B cell (primary cell): ENCODE measurements around the gene ITGB2. TPM values are rescaled to one million over a fixed set of nuclear protein-coding genes. Genes with fewer than 3 reads are reported as not detected.

Experiments used
- ATAC-seq: fragments of 200-7000 bp; cut with Tn5 transposase; one replicate; pipeline ENCODE4 v1.10.0; 2021; ENCODE audit warnings: low read depth, mild to moderate bottlenecking, moderate number of reproducible peaks, moderate library complexity
- CTCF ChIA-PET: fragments of 350-600 bp; sonication (Branson Sonifier 250); formaldehyde crosslinking; loops from one replicate; lab custom pipeline; 2021; ENCODE audit warnings: antibody characterized with exemption, inconsistent platforms; lab: Charles Lee
- POLR2A ChIA-PET: fragments of 350-600 bp; sonication (Branson Sonifier 250); formaldehyde crosslinking; loops from one replicate; lab custom pipeline; 2021; ENCODE audit warnings: antibody characterized with exemption; lab: Charles Lee
- DNase-seq: peaks from one replicate; pipeline ENCODE4 v3.0.0; 2013
- H2AFZ ChIP-seq: 2 replicates; pipeline ENCODE4 v1.6.1; 2012; ENCODE audit warnings: mild to moderate bottlenecking, low read depth, low read length; ENCODE audit not compliant: insufficient read depth, poor library complexity, severe bottlenecking
- H3K27ac ChIP-seq, 2 donors: 1 replicate in 1 of 2; 2 replicates in 1 of 2; pipeline ENCODE4 v1.5.1; 2012 to 2013; ENCODE audit warnings: low read length in 2 of 2, mild to moderate bottlenecking in 2 of 2, moderate library complexity in 1 of 2
- H3K27me3 ChIP-seq, 4 experiments: fragments of 200-600 bp in 1 of 4; sonication (generic) in 1 of 4; replicated peaks in 1 of 4; 1 replicate in 2 of 4; 2 replicates in 2 of 4; pipeline versions ENCODE4 v1.6.1 to v1.7.0; 2013 to 2016; ENCODE audit warnings: low read length in 3 of 4, mild to moderate bottlenecking in 2 of 4, mixed read lengths in 1 of 4, moderate library complexity in 1 of 4; ENCODE audit not compliant: insufficient read depth in 4 of 4, control insufficient read depth in 3 of 4; ENCODE audit errors: control extremely low read depth in 1 of 4
- H3K36me3 ChIP-seq, 2 experiments: replicated peaks in 1 of 2; 1 replicate in 1 of 2; 2 replicates in 1 of 2; pipeline versions ENCODE4 v1.6.1 to v1.7.1; 2013; ENCODE audit warnings: low read length in 1 of 2; ENCODE audit not compliant: insufficient read depth in 2 of 2, control insufficient read depth in 1 of 2; ENCODE audit errors: control extremely low read depth in 1 of 2, extremely low read depth in 1 of 2
- H3K4me1 ChIP-seq, 2 donors: fragments of 200-600 bp in 1 of 2; sonication (generic) in 1 of 2; 1 replicate in 1 of 2; 2 replicates in 1 of 2; pipeline versions ENCODE4 v1.5.1 to v1.6.1; 2013 to 2017; ENCODE audit warnings: low read length in 2 of 2; ENCODE audit not compliant: control insufficient read depth in 2 of 2, insufficient read depth in 2 of 2
- H3K4me2 ChIP-seq: replicated peaks from 2 replicates; pipeline ENCODE3; 2012; ENCODE audit warnings: mild to moderate bottlenecking, low read depth, low read length; ENCODE audit not compliant: poor library complexity, severe bottlenecking
- H3K4me3 ChIP-seq, 5 experiments: fragments of 200-600 bp in 1 of 5; sonication (generic) in 1 of 5; 1 replicate in 3 of 5; 2 replicates in 2 of 5; pipeline versions ENCODE4 v1.5.1 to v1.7.0; 2011 to 2016; ENCODE audit warnings: low read length in 4 of 5, mild to moderate bottlenecking in 4 of 5, low read depth in 2 of 5, control low read depth in 1 of 5, moderate library complexity in 1 of 5; ENCODE audit not compliant: insufficient read depth in 1 of 5; ENCODE audit errors: control extremely low read depth in 1 of 5, extremely low read depth in 1 of 5
- H3K79me2 ChIP-seq: fragments of 200-600 bp; sonication (generic); one replicate; pipeline ENCODE4 v1.6.0; 2016; ENCODE audit warnings: low read length; ENCODE audit not compliant: control insufficient read depth, insufficient read depth
- H3K9ac ChIP-seq: fragments of 200-600 bp; sonication (generic); 2 replicates; pipeline ENCODE4 v1.6.1; 2017; ENCODE audit warnings: mild to moderate bottlenecking, low read length, moderate library complexity
- H3K9me3 ChIP-seq, 3 donors: one replicate each; pipeline versions ENCODE4 v1.6.1 to v1.7.1; 2013; ENCODE audit warnings: low read length in 2 of 3; ENCODE audit not compliant: control insufficient read depth in 2 of 3, insufficient read depth in 1 of 3; ENCODE audit errors: control extremely low read depth in 1 of 3
- H4K20me1 ChIP-seq: 2 replicates; pipeline ENCODE4 v1.6.0; 2012; ENCODE audit warnings: mild to moderate bottlenecking, low read length; ENCODE audit not compliant: insufficient read depth, control insufficient read depth, poor library complexity, severe bottlenecking
- H3K27ac Mint-ChIP-seq: one replicate; pipeline ENCODE4 v1.8.0; 2021; ENCODE audit warnings: mixed read lengths
- H3K27me3 Mint-ChIP-seq: one replicate; pipeline ENCODE4 v1.8.0; 2021; ENCODE audit warnings: mixed read lengths
- H3K4me1 Mint-ChIP-seq: one replicate; pipeline ENCODE4 v1.8.0; 2021; ENCODE audit warnings: mixed read lengths
- H3K4me3 Mint-ChIP-seq: one replicate; pipeline ENCODE4 v1.8.0; 2021; ENCODE audit warnings: mixed read lengths
- H3K9me3 Mint-ChIP-seq: one replicate; pipeline ENCODE4 v1.8.0; 2022; ENCODE audit warnings: mixed read lengths; ENCODE audit not compliant: insufficient read depth
- EZH2 ChIP-seq: IDR thresholded peaks from 2 replicates; pipeline ENCODE4 v1.6.1; 2012; ENCODE audit warnings: borderline replicate concordance, low read depth, mild to moderate bottlenecking, moderate library complexity, low read length; ENCODE audit not compliant: insufficient read depth, poor library complexity, severe bottlenecking
- WGBS: methylation state at CpG from one replicate; pipeline ENCODE4 v1.1.5; 2013; ENCODE audit warnings: missing lambda C conversion rate; ENCODE audit not compliant: insufficient coverage; 5-methylcytosine and 5-hydroxymethylcytosine counted together
- intact Hi-C: fragments of 100-400 bp; cut with micrococcal nuclease; formaldehyde crosslinking; loops from one replicate; pipeline ENCODE4 v1.10.0; 2022
- polyA plus RNA-seq: library from polyadenylated mRNA; depleted of rRNA; stranded (reverse); fragments of >200 nt; gene quantifications from 2 replicates; pipeline ENCODE4 v1.2.3, GENCODE V29; 2012
- total RNA-seq, 2 donors: library from RNA; stranded (reverse); fragments of 120-200 nt in 1 of 2; gene quantifications; 1 replicate in 1 of 2; 2 replicates in 1 of 2; pipeline versions ENCODE4 v1.2.3 to v1.2.4, GENCODE V29; 2013 to 2022
- TF ChIP-seq, protein P1 (sequence below): fragments of 200-600 bp; IDR thresholded peaks from one replicate; pipeline ENCODE4 v1.8.0; 2022; ENCODE audit warnings: antibody characterized with exemption, mild to moderate bottlenecking

The ITGB2 gene
- total and polyA plus RNA-seq, 2 donors (not counting 1 experiment from before 2014, with no cell fraction given) = 102 to 368 TPM

DNA sequence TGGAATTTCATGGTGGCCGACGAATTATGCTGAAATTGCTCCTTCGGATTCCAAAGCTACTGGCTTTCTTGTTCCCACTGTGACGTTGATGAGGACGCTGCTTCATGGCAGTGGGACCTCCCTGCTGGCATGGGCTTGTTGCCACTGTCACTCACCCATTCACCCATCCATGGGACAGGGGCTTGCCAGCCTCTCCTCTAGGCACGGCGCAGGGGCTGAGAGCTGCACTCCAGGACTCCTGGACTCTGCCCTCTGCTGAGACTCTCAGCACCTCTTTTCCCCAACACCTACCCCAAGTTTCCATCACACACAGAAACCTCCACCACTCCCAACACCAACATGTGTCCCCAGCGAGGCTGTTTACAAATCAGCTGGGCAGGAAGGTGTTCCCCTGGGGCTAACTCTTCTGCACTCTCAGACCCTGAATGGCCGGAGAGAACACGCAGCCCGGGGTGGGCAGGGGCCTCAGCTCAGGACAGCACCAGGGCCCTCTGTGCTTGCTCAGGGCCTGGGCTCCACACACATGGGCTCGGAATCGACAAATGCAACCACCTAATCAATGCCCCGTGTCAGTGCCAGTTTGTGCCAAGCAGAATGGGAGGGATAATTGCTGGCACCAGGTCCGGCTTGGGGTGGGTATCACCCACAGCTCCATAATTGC lies 3.1 kb downstream of the ITGB2 start:
- Histone ChIP-seq H2AFZ (no peak overlapping the region), H4K20me1 (peaks cover 37% of the 10 kb centered on the region), H3K36me3 (peaks cover 0 to 27% of the 10 kb centered on the region in 2 experiments), H3K4me1 (peaks cover 81 to 90% of the 10 kb centered on the region in 2 donors), H3K79me2 (peaks cover 97% of the 10 kb centered on the region), H3K27ac (peak overlapping the region in 1 of 2 donors; percentile 43), H3K9ac (no peak overlapping the region), H3K27me3 (no peaks in the 10 kb centered on the region), H3K4me3 (no peak overlapping the region), H3K9me3 (no peaks in the 10 kb centered on the region), H3K4me2 (peak overlapping the region; percentile 90)
- no peak for TF ChIP-seq EZH2
- TF ChIP-seq, protein P1, sequence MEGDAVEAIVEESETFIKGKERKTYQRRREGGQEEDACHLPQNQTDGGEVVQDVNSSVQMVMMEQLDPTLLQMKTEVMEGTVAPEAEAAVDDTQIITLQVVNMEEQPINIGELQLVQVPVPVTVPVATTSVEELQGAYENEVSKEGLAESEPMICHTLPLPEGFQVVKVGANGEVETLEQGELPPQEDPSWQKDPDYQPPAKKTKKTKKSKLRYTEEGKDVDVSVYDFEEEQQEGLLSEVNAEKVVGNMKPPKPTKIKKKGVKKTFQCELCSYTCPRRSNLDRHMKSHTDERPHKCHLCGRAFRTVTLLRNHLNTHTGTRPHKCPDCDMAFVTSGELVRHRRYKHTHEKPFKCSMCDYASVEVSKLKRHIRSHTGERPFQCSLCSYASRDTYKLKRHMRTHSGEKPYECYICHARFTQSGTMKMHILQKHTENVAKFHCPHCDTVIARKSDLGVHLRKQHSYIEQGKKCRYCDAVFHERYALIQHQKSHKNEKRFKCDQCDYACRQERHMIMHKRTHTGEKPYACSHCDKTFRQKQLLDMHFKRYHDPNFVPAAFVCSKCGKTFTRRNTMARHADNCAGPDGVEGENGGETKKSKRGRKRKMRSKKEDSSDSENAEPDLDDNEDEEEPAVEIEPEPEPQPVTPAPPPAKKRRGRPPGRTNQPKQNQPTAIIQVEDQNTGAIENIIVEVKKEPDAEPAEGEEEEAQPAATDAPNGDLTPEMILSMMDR = no peak
- WGBS = 82% methylated on average over 15 of the region's 15 CpGs
- intact Hi-C loops = no loop called here
- H3K27ac Mint-ChIP-seq = peak overlapping the region; percentile 78
- ChIA-PET POLR2A (interaction anchor here (2.3 kb wide), 1 partner anchor 9 kb away, joined by 9 read pairs; no protein-coding TSS in a partner anchor), CTCF (interaction anchor here (0.7 to 10.1 kb wide), 4 partner anchors 9 to 44 kb away, joined by 4 to 108 read pairs (median 8); partner anchors contain the start of gene PTTG1IP)
- peak overlapping the region; percentile 68 for H3K4me3 Mint-ChIP-seq
- no peaks in the 10 kb centered on the region for H3K27me3 Mint-ChIP-seq
- H3K9me3 Mint-ChIP-seq = no peaks in the 10 kb centered on the region
- DNase-seq (no peak), ATAC-seq (no peak)
- H3K4me1 Mint-ChIP-seq = peaks cover 74% of the 10 kb centered on the region

DNA sequence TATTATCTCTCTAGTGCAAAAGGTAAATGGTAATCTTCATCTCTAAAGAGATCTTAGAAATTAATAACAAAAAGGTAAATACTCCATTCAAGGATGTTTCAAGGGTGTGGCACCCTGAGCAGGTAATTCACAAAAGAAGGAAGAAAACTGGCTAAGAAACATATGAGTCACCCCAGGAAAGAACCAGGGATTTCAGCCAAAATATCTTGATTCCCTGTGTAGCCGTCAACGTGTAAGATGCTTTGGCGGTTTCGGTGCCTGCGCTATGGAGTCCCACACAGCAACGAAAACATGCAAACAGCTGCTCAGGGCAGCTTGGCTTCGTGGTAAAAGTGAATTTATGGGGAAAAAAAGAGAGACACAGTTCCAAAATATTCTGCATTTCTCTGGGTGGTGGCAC lies 3.7 kb downstream of the ITGB2 start:
- peaks cover 75% of the 10 kb centered on the region for H3K4me1 Mint-ChIP-seq
- peak overlapping the region; percentile 26 for H3K4me3 Mint-ChIP-seq
- CTCF ChIA-PET = interaction anchor here (0.6 to 10.1 kb wide), 7 partner anchors 10 to 223 kb away, joined by 3 to 108 read pairs (median 5); partner anchors contain the start of gene PTTG1IP
- intact Hi-C loops = no loop called here
- POLR2A ChIA-PET = interaction anchor here (0.9 to 2.3 kb wide), 2 partner anchors 10 kb away, joined by 3 to 9 read pairs; no protein-coding TSS in a partner anchor
- no peak for DNase-seq
- H3K9me3 ChIP-seq = no peaks in the 10 kb centered on the region
- peak overlapping the region; percentile 2 to 8 for H3K27ac ChIP-seq
- peaks cover 37% of the 10 kb centered on the region for H4K20me1 ChIP-seq
- no peaks in the 10 kb centered on the region for H3K27me3 ChIP-seq
- H3K4me2 ChIP-seq = peak overlapping the region; percentile 90
- ATAC-seq = no peak
- peak overlapping the region; percentile 78 for H3K27ac Mint-ChIP-seq
- H3K4me1 ChIP-seq = peaks cover 81 to 90% of the 10 kb centered on the region in 2 donors
- H3K36me3 ChIP-seq = peaks cover 0 to 27% of the 10 kb centered on the region in 2 experiments
- no peaks in the 10 kb centered on the region for H3K27me3 Mint-ChIP-seq
- TF ChIP-seq, protein P1 = no peak
- TF ChIP-seq EZH2 = no peak
- no peaks in the 10 kb centered on the region for H3K9me3 Mint-ChIP-seq
- H2AFZ ChIP-seq = no peak overlapping the region
- H3K9ac ChIP-seq = no peak overlapping the region
- peaks cover 98% of the 10 kb centered on the region for H3K79me2 ChIP-seq
- no peak overlapping the region for H3K4me3 ChIP-seq
- WGBS = 89% methylated on average over 6 of the region's 7 CpGs
